NT2/D1 (cell line): ENCODE measurements around the gene ZNF878.

Source experiments
- DNase-seq: peaks from one replicate; pipeline ENCODE4 v3.0.0-alpha.2; 2011; ENCODE audit warnings: low read depth, low spot score
- H3K27me3 ChIP-seq: 2 replicates; pipeline ENCODE4 v1.6.0; 2011; ENCODE audit warnings: mild to moderate bottlenecking; ENCODE audit not compliant: insufficient read length, insufficient read depth
- H3K36me3 ChIP-seq: 2 replicates; pipeline ENCODE4 v1.6.1; 2011; ENCODE audit warnings: mild to moderate bottlenecking, low read length, mixed read lengths; ENCODE audit not compliant: insufficient read depth, insufficient read length
- H3K4me1 ChIP-seq: 2 replicates; pipeline ENCODE4 v1.5.1; 2011; ENCODE audit not compliant: insufficient read depth, insufficient read length
- H3K4me3 ChIP-seq: 2 replicates; pipeline ENCODE4 v1.5.1; 2011; ENCODE audit warnings: low read depth; ENCODE audit not compliant: insufficient read length
- H3K9ac ChIP-seq: 2 replicates; pipeline ENCODE4 v1.6.0; 2011; ENCODE audit warnings: low read depth; ENCODE audit not compliant: insufficient read length
- H3K9me3 ChIP-seq: 2 replicates; pipeline ENCODE4 v1.5.1; 2011; ENCODE audit warnings: mild to moderate bottlenecking, low read length; ENCODE audit not compliant: insufficient read depth
- SUZ12 ChIP-seq: IDR thresholded peaks from 2 replicates; pipeline ENCODE4 v1.6.1; 2011; ENCODE audit not compliant: insufficient read length, insufficient read depth; ENCODE audit errors: extremely low read depth
- YY1 ChIP-seq: IDR thresholded peaks from 2 replicates; pipeline ENCODE4 v1.6.1; 2011; ENCODE audit not compliant: insufficient read length, insufficient read depth
- ZNF274 ChIP-seq: IDR thresholded peaks from 2 replicates; pipeline ENCODE4 v1.6.1; 2011; ENCODE audit warnings: mild to moderate bottlenecking, low read depth, low read length

ZNF878 gene

GRCh38 chr19:12052497-12053169, at the start of gene ZNF878:
Gene ZNF878 (minus strand): TSS chr19:12052961. CDS start chr19:12052801, 160 bp downstream.
- peaks cover 6% of the 10 kb centered on the region for H3K9me3 ChIP-seq
- peak within 1 kb of the TSS; percentile 90 for H3K9ac ChIP-seq
- DNase-seq: peak; percentile 98
- peak within 1 kb of the TSS; percentile 73 for H3K4me3 ChIP-seq
- H3K27me3 ChIP-seq: no peaks in the 10 kb centered on the region
- TF ChIP-seq YY1 (no peak), SUZ12 (no peak), ZNF274 (no peak)
- H3K4me1 ChIP-seq: no peaks in the 10 kb centered on the region
- H3K36me3 ChIP-seq: no peaks in the 10 kb centered on the region

DNA sequence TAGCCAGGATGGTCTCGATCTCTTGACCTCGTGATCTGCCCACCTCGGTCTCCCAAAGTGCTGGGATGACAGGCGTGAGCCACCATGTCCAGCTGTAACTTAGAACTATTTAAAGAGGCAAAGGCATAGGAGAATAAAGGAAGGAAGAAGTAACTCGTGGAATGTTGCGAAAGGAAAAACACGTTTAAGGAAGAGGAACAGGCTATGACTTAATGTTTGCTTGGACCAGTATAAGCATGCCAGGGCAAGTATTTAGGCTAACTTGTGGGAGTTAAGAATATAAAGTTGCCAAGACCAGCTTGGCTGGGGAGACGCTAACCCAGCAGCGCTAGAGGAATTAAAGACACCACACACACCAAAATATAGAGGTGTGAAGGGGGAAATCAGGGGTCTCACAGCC, 45.3 kb upstream of the ZNF878 start:
- H3K36me3 ChIP-seq: peaks cover 45% of the 10 kb centered on the region
- no peak overlapping the region for H3K9ac ChIP-seq
- H3K9me3 ChIP-seq: peaks cover 45% of the 10 kb centered on the region
- no peaks in the 10 kb centered on the region for H3K4me1 ChIP-seq
- H3K27me3 ChIP-seq: no peaks in the 10 kb centered on the region
- TF ChIP-seq ZNF274: no peak
- TF ChIP-seq YY1: no peak
- TF ChIP-seq SUZ12: no peak
- no peak for DNase-seq
- H3K4me3 ChIP-seq: no peak overlapping the region

GRCh38 chr19:12095111-12095790, 42.5 kb upstream of the ZNF878 start:
- Histone ChIP-seq H3K4me1 (no peaks in the 10 kb centered on the region), H3K9ac (no peak overlapping the region), H3K36me3 (peaks cover 43% of the 10 kb centered on the region), H3K9me3 (peaks cover 42% of the 10 kb centered on the region), H3K27me3 (no peaks in the 10 kb centered on the region), H3K4me3 (no peak overlapping the region)
- DNase-seq: no peak
- TF ChIP-seq SUZ12: no peak
- no peak for TF ChIP-seq YY1
- no peak for TF ChIP-seq ZNF274

DNA sequence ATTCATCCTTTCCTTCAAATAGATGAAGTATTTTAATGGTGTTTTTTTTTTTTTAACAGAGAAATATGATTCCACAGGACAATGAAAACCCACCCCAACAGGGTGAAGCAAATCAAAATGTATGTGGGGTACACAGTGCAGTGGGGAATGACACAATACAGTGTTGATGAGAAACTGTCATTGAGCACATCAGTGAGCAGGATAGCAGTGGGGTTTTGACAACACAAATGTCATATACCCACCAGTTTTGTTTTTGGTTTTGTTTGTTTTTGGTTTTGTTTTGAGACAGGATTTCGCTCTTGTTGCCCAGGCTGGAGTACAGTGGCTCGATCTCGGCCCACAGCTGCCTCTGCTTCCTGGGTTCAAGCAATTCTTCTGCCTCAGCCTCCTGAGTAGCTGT, 41.0 kb upstream of the ZNF878 start:
- no peaks in the 10 kb centered on the region for H3K4me1 ChIP-seq
- H3K9me3 ChIP-seq: peaks cover 32% of the 10 kb centered on the region
- DNase-seq: no peak
- TF ChIP-seq YY1 (no peak), SUZ12 (no peak), ZNF274 (no peak)
- H3K4me3 ChIP-seq: no peak overlapping the region
- H3K36me3 ChIP-seq: peaks cover 31% of the 10 kb centered on the region
- H3K27me3 ChIP-seq: no peaks in the 10 kb centered on the region
- no peak overlapping the region for H3K9ac ChIP-seq

DNA sequence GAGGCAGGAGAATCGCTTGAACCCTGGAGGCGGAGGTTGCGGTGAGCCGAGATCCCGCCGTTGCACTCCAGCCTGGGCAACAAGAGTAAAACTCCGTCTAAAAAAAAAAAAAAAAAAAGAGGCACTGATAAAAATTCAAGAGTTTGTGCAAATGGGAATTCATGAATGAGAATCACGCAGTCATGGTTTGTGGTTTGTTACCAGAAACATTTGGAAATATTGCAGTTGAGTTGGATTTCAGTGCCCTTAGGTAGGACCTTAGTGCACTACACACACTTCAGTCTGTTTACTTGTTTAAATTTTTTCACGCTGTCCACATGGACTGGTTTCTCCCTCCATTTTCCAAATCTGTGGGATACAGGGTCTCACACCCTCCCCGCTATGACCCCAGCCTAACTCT, 40.2 kb upstream of the ZNF878 start:
- Histone ChIP-seq H3K4me1 (no peaks in the 10 kb centered on the region), H3K4me3 (peak overlapping the region; percentile 70), H3K36me3 (peaks cover 24% of the 10 kb centered on the region), H3K9me3 (peaks cover 24% of the 10 kb centered on the region), H3K9ac (peak overlapping the region; percentile 86), H3K27me3 (no peaks in the 10 kb centered on the region)
- no peak for DNase-seq
- no peak for TF ChIP-seq YY1
- TF ChIP-seq ZNF274: no peak
- no peak for TF ChIP-seq SUZ12

DNA sequence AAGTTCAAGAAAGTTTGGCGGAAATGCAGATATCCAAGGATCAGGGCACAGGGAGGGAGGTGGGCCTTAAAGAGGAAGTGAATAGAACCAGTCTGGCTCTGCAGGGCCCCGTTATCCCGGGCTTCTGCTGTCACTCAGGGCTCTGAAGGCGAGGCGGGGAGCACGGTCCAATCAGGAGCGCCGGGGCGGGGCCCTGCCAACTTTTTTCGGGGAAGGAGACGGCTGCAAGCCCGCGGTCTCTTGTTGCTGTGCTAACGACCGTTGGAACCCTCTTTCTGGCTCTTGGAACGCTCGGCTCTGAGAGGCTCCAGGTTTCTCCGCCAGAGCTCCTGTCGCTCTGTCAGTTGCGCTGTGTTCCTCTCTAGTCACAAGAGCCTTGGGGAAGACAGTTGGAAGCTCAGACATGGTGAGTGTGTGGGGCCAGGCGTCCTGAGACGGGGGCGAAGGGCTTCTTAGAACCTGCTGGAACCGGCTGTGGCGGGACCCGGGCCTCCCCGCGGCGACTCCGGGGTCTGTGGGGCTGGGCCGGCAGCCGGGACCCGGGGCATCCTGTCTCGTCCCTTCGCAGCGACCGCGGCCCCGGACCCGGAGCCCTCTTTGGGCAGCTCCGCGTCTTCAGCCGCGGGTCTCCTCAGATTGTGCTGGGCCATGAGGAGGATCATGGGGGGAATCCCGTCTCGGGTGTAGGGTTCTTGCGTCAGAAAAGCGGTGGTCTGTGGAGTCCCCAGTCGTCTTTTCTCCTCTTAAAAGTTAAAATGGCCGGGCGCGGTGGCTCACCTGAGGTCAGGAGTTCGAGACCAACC, 39.5 kb upstream of the ZNF878 start:
- DNase-seq: peak; percentile 94
- H3K9ac ChIP-seq: peak overlapping the region; percentile 86

More for the DNA sequence above, 39.5 kb upstream of the ZNF878 start:
- Histone ChIP-seq H3K4me3 (peak overlapping the region; percentile 70), H3K4me1 (no peaks in the 10 kb centered on the region), H3K36me3 (peaks cover 23% of the 10 kb centered on the region), H3K27me3 (no peaks in the 10 kb centered on the region), H3K9me3 (peaks cover 18% of the 10 kb centered on the region)
- TF ChIP-seq ZNF274 (no peak), SUZ12 (no peak), YY1 (no peak)
